Measurements from ENCODE around the gene CYP11A1.

Gene CYP11A1

GRCh38 chr15:74369756-74370155 is 2.3 kb upstream of the CYP11A1 start:
- no peak for TF ChIP-seq SIN3A (IDR thresholded peaks at IDR 0.05; ENCODE audit: borderline replicate concordance, insufficient read depth, low read length)
- no peak for TF ChIP-seq TAF1 (IDR thresholded peaks at IDR 0.05; ENCODE audit: borderline replicate concordance, insufficient read depth, low read length)
- no peak for TF ChIP-seq FOXP2 (optimal IDR thresholded peaks at IDR 0.05; ENCODE audit: borderline replicate concordance, extremely low read depth, extremely low read length, insufficient read depth)
- no peak for TF ChIP-seq REST (IDR thresholded peaks at IDR 0.05; ENCODE audit: insufficient read depth in 1 of 2, low read depth in 2 of 2, low read length in 2 of 2)
- no peak for TF ChIP-seq POLR2AphosphoS5 (IDR thresholded peaks at IDR 0.05; ENCODE audit: low read depth, low read length)

GRCh38 chr15:74369084-74369745 is 1.8 kb upstream of the CYP11A1 start:
- no peak for TF ChIP-seq REST (IDR thresholded peaks at IDR 0.05; ENCODE audit: insufficient read depth in 1 of 2, low read depth in 2 of 2, low read length in 2 of 2)
- TF ChIP-seq FOXP2 (optimal IDR thresholded peaks at IDR 0.05; ENCODE audit: borderline replicate concordance, extremely low read depth, extremely low read length, insufficient read depth), result no peak
- TF ChIP-seq TAF1 (IDR thresholded peaks at IDR 0.05; ENCODE audit: borderline replicate concordance, insufficient read depth, low read length), result no peak
- no peak for TF ChIP-seq SIN3A (IDR thresholded peaks at IDR 0.05; ENCODE audit: borderline replicate concordance, insufficient read depth, low read length)
- no peak for TF ChIP-seq POLR2AphosphoS5 (IDR thresholded peaks at IDR 0.05; ENCODE audit: low read depth, low read length)

GRCh38 chr15:74368121-74368520 is 675 bp upstream of the CYP11A1 start:
- TF ChIP-seq REST (IDR thresholded peaks at IDR 0.05; ENCODE audit: insufficient read depth in 1 of 2, low read depth in 2 of 2, low read length in 2 of 2), result no peak

GRCh38 chr15:74365598-74366445 is 1.6 kb downstream of the CYP11A1 start:
- no peak for TF ChIP-seq TAF1 (IDR thresholded peaks at IDR 0.05; ENCODE audit: borderline replicate concordance, insufficient read depth, low read length)
- TF ChIP-seq REST (IDR thresholded peaks at IDR 0.05; ENCODE audit: insufficient read depth in 1 of 2, low read depth in 2 of 2, low read length in 2 of 2), result no peak
- TF ChIP-seq SIN3A (IDR thresholded peaks at IDR 0.05; ENCODE audit: borderline replicate concordance, insufficient read depth, low read length), result no peak
- TF ChIP-seq FOXP2 (optimal IDR thresholded peaks at IDR 0.05; ENCODE audit: borderline replicate concordance, extremely low read depth, extremely low read length, insufficient read depth), result no peak
- TF ChIP-seq POLR2AphosphoS5 (IDR thresholded peaks at IDR 0.05; ENCODE audit: low read depth, low read length), result no peak
